Renal pelvis (tissue), 4 donors: ENCODE data around the gene RNF150. TPM values are rescaled to one million over a fixed set of nuclear protein-coding genes. Genes with fewer than 3 reads are reported as not detected.

Experiments
- DNase-seq: peaks from one replicate; pipeline ENCODE4 v3.0.0-alpha.2; 2013
- polyA plus RNA-seq, 3 donors: library from polyadenylated mRNA; unstranded; fragments of 120-200 nt; gene quantifications; one replicate each; pipeline ENCODE4 v1.2.1, GENCODE V29; 2013; ENCODE audit not compliant: insufficient read length in 3 of 3

Gene RNF150
- polyA plus RNA-seq, 3 donors = 25.6 to 26.8 (median 25.9) TPM

GRCh38 chr4:140930011-140930410 lies 203.3 kb downstream of the RNF150 start:
- no peak for DNase-seq

GRCh38 chr4:140928880-140929279 lies 204.4 kb downstream of the RNF150 start:
- DNase-seq = no peak

- DNase-seq = no peak
Measured at GRCh38 chr4:140926672-140927071, 206.6 kb downstream of the RNF150 start.

- no peak for DNase-seq
Measured at GRCh38 chr4:140925417-140925816, 207.9 kb downstream of the RNF150 start.

GRCh38 chr4:140924761-140925392 lies 208.4 kb downstream of the RNF150 start:
- DNase-seq = no peak

GRCh38 chr4:140906993-140907962 lies 226.0 kb downstream of the RNF150 start:
- no peak for DNase-seq

GRCh38 chr4:140904904-140905303 lies 228.4 kb downstream of the RNF150 start:
- DNase-seq = no peak

- DNase-seq = no peak
Measured at GRCh38 chr4:140903522-140904475, 229.5 kb downstream of the RNF150 start.

- DNase-seq = no peak
Measured at GRCh38 chr4:140901736-140902336, 231.4 kb downstream of the RNF150 start.

GRCh38 chr4:140893939-140894338 lies 239.3 kb downstream of the RNF150 start:
- peak; percentile 37 for DNase-seq

GRCh38 chr4:140888054-140888453 lies 245.2 kb downstream of the RNF150 start:
- no peak for DNase-seq

GRCh38 chr4:140887467-140887866 lies 245.8 kb downstream of the RNF150 start:
- DNase-seq = no peak

GRCh38 chr4:140884431-140885058 lies 248.7 kb downstream of the RNF150 start:
- DNase-seq = no peak

GRCh38 chr4:140877781-140878180 lies 255.5 kb downstream of the RNF150 start:
- DNase-seq = no peak

GRCh38 chr4:140876615-140877364 lies 256.5 kb downstream of the RNF150 start:
- no peak for DNase-seq

- no peak for DNase-seq
Measured at GRCh38 chr4:140875746-140876452, 257.4 kb downstream of the RNF150 start.

GRCh38 chr4:140874056-140874455 lies 259.2 kb downstream of the RNF150 start:
- no peak for DNase-seq

GRCh38 chr4:140871368-140871767 lies 261.9 kb downstream of the RNF150 start:
- no peak for DNase-seq

GRCh38 chr4:140870427-140870826 lies 262.8 kb downstream of the RNF150 start:
- no peak for DNase-seq

GRCh38 chr4:140869446-140869845 lies 263.8 kb downstream of the RNF150 start:
- no peak for DNase-seq
